ENCODE measurements around the gene CETN2. TPM values are rescaled to one million over a fixed set of nuclear protein-coding genes. Genes with fewer than 3 reads are reported as not detected.

Gene CETN2
- total and polyA plus RNA-seq, 2 experiments from 2014 or later, result 51.7 to 74.5 TPM

GRCh38 chrX:152850465-152850864, 19.9 kb upstream of the CETN2 start:
- Histone ChIP-seq H3K9ac (no peak overlapping the region), H3K27me3 (replicated peaks; ENCODE audit: insufficient read depth) (no peaks in the 10 kb centered on the region), H3K4me1 (ENCODE audit: insufficient read depth) (no peaks in the 10 kb centered on the region), H3K27ac (no peak overlapping the region), H3K4me3 (no peak overlapping the region), H3K4me2 (ENCODE audit: unreplicated experiment) (no peak overlapping the region), H3K79me2 (ENCODE audit: insufficient read depth) (no peaks in the 10 kb centered on the region), H3F3A (ENCODE audit: insufficient read depth) (no peaks in the 10 kb centered on the region), H3K36me3 (ENCODE audit: low read depth) (no peaks in the 10 kb centered on the region), H4K20me1 (ENCODE audit: insufficient read depth) (no peaks in the 10 kb centered on the region), H2AFZ (no peak overlapping the region), H3K9me3 (ENCODE audit: low read depth) (no peaks in the 10 kb centered on the region), H3K9me2 (ENCODE audit: insufficient read depth) (no peaks in the 10 kb centered on the region)
- 58 to 60% methylated on average over 2 of the region's 2 CpGs for WGBS, 2 experiments (ENCODE audit: low coverage in 1 of 2, low lambda C conversion rate in 2 of 2, missing lambda C conversion rate in 2 of 2)
- in situ Hi-C loops (cut with MboI), result no loop called here
- no peak for TF ChIP-seq EZH2phosphoT487 (IDR thresholded peaks at IDR 0.05; ENCODE audit: insufficient read depth, low read depth)
- DNase-seq, result no peak

- no peak for DNase-seq
- Histone ChIP-seq H3K36me3 (ENCODE audit: low read depth) (no peaks in the 10 kb centered on the region), H3K9ac (no peak overlapping the region), H3F3A (ENCODE audit: insufficient read depth) (no peaks in the 10 kb centered on the region), H2AFZ (no peak overlapping the region), H4K20me1 (ENCODE audit: insufficient read depth) (no peaks in the 10 kb centered on the region), H3K9me2 (ENCODE audit: insufficient read depth) (no peaks in the 10 kb centered on the region), H3K9me3 (ENCODE audit: low read depth) (no peaks in the 10 kb centered on the region), H3K4me1 (ENCODE audit: insufficient read depth) (no peaks in the 10 kb centered on the region), H3K27me3 (replicated peaks; ENCODE audit: insufficient read depth) (no peaks in the 10 kb centered on the region), H3K4me3 (no peak overlapping the region), H3K27ac (no peak overlapping the region), H3K79me2 (ENCODE audit: insufficient read depth) (peaks cover 16% of the 10 kb centered on the region), H3K4me2 (ENCODE audit: unreplicated experiment) (no peak overlapping the region)
- no peak for TF ChIP-seq EZH2 (IDR thresholded peaks at IDR 0.05; ENCODE audit: insufficient read depth, poor library complexity, severe bottlenecking)
- in situ Hi-C loops (cut with MboI), result no loop called here
- 86 to 88% methylated on average over 6 of the region's 6 CpGs for WGBS, 2 experiments (ENCODE audit: low coverage in 1 of 2, low lambda C conversion rate in 2 of 2, missing lambda C conversion rate in 2 of 2)
Measured at GRCh38 chrX:152847281-152847680, 16.7 kb upstream of the CETN2 start.

GRCh38 chrX:152845618-152846240, 15.2 kb upstream of the CETN2 start:
- H3K9me2 ChIP-seq (ENCODE audit: insufficient read depth), result no peaks in the 10 kb centered on the region
- H3K4me3 ChIP-seq, result no peak overlapping the region
- DNase-seq, result no peak
- H3K9ac ChIP-seq, result no peak overlapping the region
- H3K36me3 ChIP-seq (ENCODE audit: low read depth), result no peaks in the 10 kb centered on the region
- no peaks in the 10 kb centered on the region for H4K20me1 ChIP-seq (ENCODE audit: insufficient read depth)
- no peak overlapping the region for H3K27ac ChIP-seq
- in situ Hi-C loops (cut with MboI), result no loop called here
- H2AFZ ChIP-seq, result no peak overlapping the region
- no peaks in the 10 kb centered on the region for H3K9me3 ChIP-seq (ENCODE audit: low read depth)
- no peaks in the 10 kb centered on the region for H3K27me3 ChIP-seq (replicated peaks; ENCODE audit: insufficient read depth)
- 89% methylated on average over 16 to 17 of the region's 17 CpGs for WGBS, 2 experiments (ENCODE audit: low coverage in 1 of 2, low lambda C conversion rate in 2 of 2, missing lambda C conversion rate in 2 of 2)
- peaks cover 29% of the 10 kb centered on the region for H3K79me2 ChIP-seq (ENCODE audit: insufficient read depth)
- H3F3A ChIP-seq (ENCODE audit: insufficient read depth), result no peaks in the 10 kb centered on the region
- no peak overlapping the region for H3K4me2 ChIP-seq (ENCODE audit: unreplicated experiment)
- H3K4me1 ChIP-seq (ENCODE audit: insufficient read depth), result no peaks in the 10 kb centered on the region
- no peak for TF ChIP-seq EZH2 (IDR thresholded peaks at IDR 0.05; ENCODE audit: insufficient read depth, poor library complexity, severe bottlenecking)
- no peak for TF ChIP-seq EZH2phosphoT487 (IDR thresholded peaks at IDR 0.05; ENCODE audit: insufficient read depth, low read depth)

- in situ Hi-C loops (cut with MboI), result no loop called here
- Histone ChIP-seq H3K27me3 (replicated peaks; ENCODE audit: insufficient read depth) (no peaks in the 10 kb centered on the region), H2AFZ (no peak overlapping the region), H3K9ac (no peak overlapping the region), H3K27ac (no peak overlapping the region), H3K4me2 (ENCODE audit: unreplicated experiment) (no peak overlapping the region), H3K79me2 (ENCODE audit: insufficient read depth) (peaks cover 38% of the 10 kb centered on the region), H3K4me1 (ENCODE audit: insufficient read depth) (no peaks in the 10 kb centered on the region), H3K36me3 (ENCODE audit: low read depth) (no peaks in the 10 kb centered on the region), H3K9me3 (ENCODE audit: low read depth) (no peaks in the 10 kb centered on the region), H3K9me2 (ENCODE audit: insufficient read depth) (no peaks in the 10 kb centered on the region), H4K20me1 (ENCODE audit: insufficient read depth) (no peaks in the 10 kb centered on the region), H3F3A (ENCODE audit: insufficient read depth) (no peaks in the 10 kb centered on the region), H3K4me3 (no peak overlapping the region)
- TF ChIP-seq EZH2phosphoT487 (IDR thresholded peaks at IDR 0.05; ENCODE audit: insufficient read depth, low read depth), result no peak
- TF ChIP-seq EZH2 (IDR thresholded peaks at IDR 0.05; ENCODE audit: insufficient read depth, poor library complexity, severe bottlenecking), result no peak
- no peak for DNase-seq
- 53 to 83% methylated on average over 3 to 6 of the region's 6 CpGs for WGBS, 2 experiments (ENCODE audit: low coverage in 1 of 2, low lambda C conversion rate in 2 of 2, missing lambda C conversion rate in 2 of 2)
Measured at GRCh38 chrX:152844256-152844655, 13.7 kb upstream of the CETN2 start.

- Histone ChIP-seq H3K4me3 (no peak overlapping the region), H2AFZ (no peak overlapping the region), H3K4me1 (ENCODE audit: insufficient read depth) (no peaks in the 10 kb centered on the region), H3K27me3 (replicated peaks; ENCODE audit: insufficient read depth) (no peaks in the 10 kb centered on the region), H4K20me1 (ENCODE audit: insufficient read depth) (no peaks in the 10 kb centered on the region), H3K4me2 (ENCODE audit: unreplicated experiment) (no peak overlapping the region), H3K79me2 (ENCODE audit: insufficient read depth) (peaks cover 38% of the 10 kb centered on the region), H3K9ac (no peak overlapping the region), H3K9me2 (ENCODE audit: insufficient read depth) (no peaks in the 10 kb centered on the region), H3K9me3 (ENCODE audit: low read depth) (no peaks in the 10 kb centered on the region), H3F3A (ENCODE audit: insufficient read depth) (no peaks in the 10 kb centered on the region), H3K27ac (no peak overlapping the region), H3K36me3 (ENCODE audit: low read depth) (no peaks in the 10 kb centered on the region)
- WGBS, 2 experiments (ENCODE audit: low coverage in 1 of 2, low lambda C conversion rate in 2 of 2, missing lambda C conversion rate in 2 of 2), result 96 to 100% methylated on average over 4 to 5 of the region's 5 CpGs
- no peak for TF ChIP-seq EZH2 (IDR thresholded peaks at IDR 0.05; ENCODE audit: insufficient read depth, poor library complexity, severe bottlenecking)
- TF ChIP-seq EZH2phosphoT487 (IDR thresholded peaks at IDR 0.05; ENCODE audit: insufficient read depth, low read depth), result no peak
- in situ Hi-C loops (cut with MboI), result no loop called here
- DNase-seq, result no peak
Measured at GRCh38 chrX:152843852-152844251, 13.3 kb upstream of the CETN2 start.

Measured in GM23248 (cell line).